Measurements from ENCODE around the gene KRTAP5-6.

GRCh38 chr11:1650034-1650917, 46.7 kb upstream of the KRTAP5-6 start:
- no peak for TF ChIP-seq CTCF (IDR thresholded peaks at IDR 0.05)
- TF ChIP-seq POLR2A (IDR thresholded peaks at IDR 0.05), result no peak
